GM23338 (cell line): Measurements from ENCODE around the gene RBFOX1. TPM values are rescaled to one million over a fixed set of nuclear protein-coding genes. Genes with fewer than 3 reads are reported as not detected.

Experiments
- ATAC-seq: fragments of 200-7000 bp; cut with Tn5 transposase; 3 replicates; pipeline ENCODE4 v1.9.1; 2020
- DNase-seq: peaks from one replicate; pipeline ENCODE4 v3.0.0-alpha.2; 2015; ENCODE audit warnings: low spot score
- H2AFZ ChIP-seq: fragments of 200-600 bp; sonication (generic); 2 replicates; pipeline ENCODE4 v1.8.0; 2016; ENCODE audit warnings: antibody characterized with exemption, mild to moderate bottlenecking, moderate library complexity
- H3F3A ChIP-seq: fragments of 200-600 bp; sonication (generic); replicated peaks from 2 replicates; pipeline ENCODE4 v1.8.0; 2017; ENCODE audit warnings: antibody characterized with exemption, mixed run types, low read depth
- H3K27ac ChIP-seq: fragments of 200-600 bp; sonication (generic); 2 replicates; pipeline ENCODE4 v1.6.1; 2016; ENCODE audit warnings: low read depth
- H3K27me3 ChIP-seq: fragments of 200-600 bp; sonication (generic); 2 replicates; pipeline ENCODE4 v1.8.0; 2016; ENCODE audit warnings: mild to moderate bottlenecking, mixed run types, moderate library complexity; ENCODE audit not compliant: insufficient read depth
- H3K36me3 ChIP-seq: fragments of 200-600 bp; sonication (generic); 2 replicates; pipeline ENCODE4 v1.8.0; 2016; ENCODE audit warnings: mild to moderate bottlenecking; ENCODE audit not compliant: insufficient read depth
- H3K4me1 ChIP-seq: fragments of 200-600 bp; sonication (generic); 2 replicates; pipeline ENCODE4 v1.8.0; 2016; ENCODE audit warnings: mild to moderate bottlenecking, moderate library complexity; ENCODE audit not compliant: insufficient read depth
- H3K4me2 ChIP-seq: fragments of 200-600 bp; sonication (generic); 2 replicates; pipeline ENCODE4 v1.7.1; 2017; ENCODE audit warnings: mixed run types
- H3K4me3 ChIP-seq: fragments of 200-600 bp; sonication (generic); 2 replicates; pipeline ENCODE4 v1.6.1; 2016; ENCODE audit warnings: mixed run types
- H3K79me2 ChIP-seq: fragments of 200-600 bp; sonication (generic); replicated peaks from 2 replicates; pipeline ENCODE4 v1.8.0; 2017; ENCODE audit warnings: mild to moderate bottlenecking; ENCODE audit not compliant: insufficient read depth
- H3K9me2 ChIP-seq: fragments of 200-600 bp; sonication (generic); 2 replicates; pipeline ENCODE4 v1.8.0; 2017; ENCODE audit not compliant: insufficient read depth
- H4K20me1 ChIP-seq: fragments of 200-600 bp; sonication (generic); replicated peaks from 2 replicates; pipeline ENCODE4 v1.8.0; 2017; ENCODE audit warnings: mild to moderate bottlenecking; ENCODE audit not compliant: insufficient read depth
- H3K27ac Mint-ChIP-seq: 2 replicates; pipeline ENCODE4 v1.8.0; 2020; ENCODE audit warnings: inconsistent platforms, mild to moderate bottlenecking, moderate library complexity, mixed read lengths
- H3K27me3 Mint-ChIP-seq: 3 replicates; pipeline ENCODE4 v1.8.0; 2022; ENCODE audit warnings: low read depth, mild to moderate bottlenecking, moderate library complexity, mixed read lengths, inconsistent platforms; ENCODE audit not compliant: insufficient read depth, poor library complexity
- H3K36me3 Mint-ChIP-seq: 3 replicates; pipeline ENCODE4 v1.8.0; 2021; ENCODE audit warnings: low read depth, mild to moderate bottlenecking, inconsistent platforms, moderate library complexity, mixed read lengths
- H3K4me1 Mint-ChIP-seq: 3 replicates; pipeline ENCODE4 v1.8.0; 2020; ENCODE audit warnings: mild to moderate bottlenecking, inconsistent platforms, mixed read lengths
- H3K4me3 Mint-ChIP-seq: 3 replicates; pipeline ENCODE4 v1.8.0; 2021; ENCODE audit warnings: moderate library complexity, mild to moderate bottlenecking, inconsistent platforms, mixed read lengths
- H3K9me3 Mint-ChIP-seq: 3 replicates; pipeline ENCODE4 v1.8.0; 2020; ENCODE audit warnings: moderate library complexity, mild to moderate bottlenecking, inconsistent platforms, mixed read lengths
- CREB1 ChIP-seq: fragments of 250-450 bp; sonication (Bioruptor Pico); IDR thresholded peaks from 2 replicates; pipeline ENCODE4 v1.5.0; 2020; ENCODE audit warnings: low read depth, mild to moderate bottlenecking, moderate library complexity
- ETS1 ChIP-seq: IDR thresholded peaks from 2 replicates; pipeline ENCODE4 v1.6.1; 2016; ENCODE audit warnings: antibody characterized with exemption
- EZH2 ChIP-seq: fragments of 200-600 bp; sonication (generic); IDR thresholded peaks from one replicate; pipeline ENCODE4 v1.8.0; 2017; ENCODE audit warnings: antibody characterized with exemption, mild to moderate bottlenecking, low read depth; ENCODE audit not compliant: unreplicated experiment
- EZH2phosphoT487 ChIP-seq: fragments of 200-600 bp; sonication (generic); IDR thresholded peaks from one replicate; pipeline ENCODE4 v1.8.1; 2018; ENCODE audit warnings: antibody characterized with exemption; ENCODE audit not compliant: unreplicated experiment
- JUNB ChIP-seq: IDR thresholded peaks from one replicate; pipeline ENCODE4 v1.6.1; 2016; ENCODE audit warnings: antibody characterized with exemption; ENCODE audit not compliant: unreplicated experiment
- NANOG ChIP-seq: IDR thresholded peaks from 2 replicates; pipeline ENCODE4 v1.6.1; 2016; ENCODE audit warnings: antibody characterized with exemption, borderline replicate concordance
- POLR2AphosphoS5 ChIP-seq: IDR thresholded peaks from 2 replicates; pipeline ENCODE4 v1.6.1; 2016; ENCODE audit warnings: antibody characterized with exemption, low read depth
- STAT1 ChIP-seq: IDR thresholded peaks from one replicate; pipeline ENCODE4 v1.6.1; 2016; ENCODE audit warnings: antibody characterized with exemption; ENCODE audit not compliant: unreplicated experiment
- ZNF114 ChIP-seq: fragments of 250-450 bp; sonication (Bioruptor Pico); IDR thresholded peaks from 2 replicates; pipeline ENCODE4 v1.5.0; 2020; ENCODE audit warnings: mild to moderate bottlenecking, moderate library complexity
- ZNF331 ChIP-seq: fragments of 250-450 bp; sonication (Bioruptor Pico); IDR thresholded peaks from 2 replicates; pipeline ENCODE4 v1.5.0; 2020; ENCODE audit warnings: low read depth, mild to moderate bottlenecking, moderate library complexity
- polyA plus RNA-seq: library from polyadenylated mRNA; unstranded; fragments of >200 nt; fragmentation: Nextera tagmentation; extraction: Ambion mirVana; gene quantifications from 2 replicates; pipeline ENCODE4 v1.2.1, GENCODE V29; 2016
- total RNA-seq: library from RNA; depleted of rRNA; stranded (reverse); fragments of >200 nt; shearing (Covaris generic); gene quantifications from 2 replicates; pipeline ENCODE4 v1.2.3, GENCODE V29; 2014
- TF ChIP-seq, protein P1 (sequence below), 2 experiments: fragments of 200-600 bp in 1 of 2; sonication (generic) in 1 of 2; conservative IDR thresholded peaks; 2 replicates each; pipeline versions ENCODE4 v1.5.1 to v1.6.1; 2016 to 2017; ENCODE audit warnings: antibody characterized with exemption in 2 of 2, low read depth in 2 of 2, mild to moderate bottlenecking in 2 of 2, moderate library complexity in 1 of 2
- TF ChIP-seq, protein P2 (sequence below): IDR thresholded peaks from one replicate; pipeline ENCODE4 v1.6.1; 2018; ENCODE audit warnings: antibody characterized with exemption; ENCODE audit not compliant: unreplicated experiment

Gene RBFOX1
- total and polyA plus RNA-seq, 2 experiments from 2014 or later, result 2.5 to 3.6 TPM

DNA sequence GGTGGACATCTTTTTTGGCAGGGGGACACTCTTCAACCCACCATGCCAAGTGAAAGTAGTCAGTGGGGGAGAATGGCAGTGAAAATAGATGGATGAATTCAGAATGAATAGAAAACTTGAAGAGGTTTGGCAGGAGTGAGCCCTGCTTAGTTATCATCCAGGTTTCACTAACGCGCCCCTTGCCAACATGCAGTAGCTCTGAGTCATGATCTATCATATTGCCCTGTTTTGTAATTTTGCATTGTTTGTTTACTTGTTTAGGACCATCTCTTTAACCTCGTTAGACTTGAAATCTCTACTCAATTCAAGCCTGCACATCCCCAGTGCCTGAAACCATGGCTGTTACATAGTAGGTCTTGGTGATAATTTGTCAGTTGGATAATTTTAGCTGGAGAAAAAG lies 116.7 kb downstream of the RBFOX1 start (continued):
- TF ChIP-seq, protein P1, sequence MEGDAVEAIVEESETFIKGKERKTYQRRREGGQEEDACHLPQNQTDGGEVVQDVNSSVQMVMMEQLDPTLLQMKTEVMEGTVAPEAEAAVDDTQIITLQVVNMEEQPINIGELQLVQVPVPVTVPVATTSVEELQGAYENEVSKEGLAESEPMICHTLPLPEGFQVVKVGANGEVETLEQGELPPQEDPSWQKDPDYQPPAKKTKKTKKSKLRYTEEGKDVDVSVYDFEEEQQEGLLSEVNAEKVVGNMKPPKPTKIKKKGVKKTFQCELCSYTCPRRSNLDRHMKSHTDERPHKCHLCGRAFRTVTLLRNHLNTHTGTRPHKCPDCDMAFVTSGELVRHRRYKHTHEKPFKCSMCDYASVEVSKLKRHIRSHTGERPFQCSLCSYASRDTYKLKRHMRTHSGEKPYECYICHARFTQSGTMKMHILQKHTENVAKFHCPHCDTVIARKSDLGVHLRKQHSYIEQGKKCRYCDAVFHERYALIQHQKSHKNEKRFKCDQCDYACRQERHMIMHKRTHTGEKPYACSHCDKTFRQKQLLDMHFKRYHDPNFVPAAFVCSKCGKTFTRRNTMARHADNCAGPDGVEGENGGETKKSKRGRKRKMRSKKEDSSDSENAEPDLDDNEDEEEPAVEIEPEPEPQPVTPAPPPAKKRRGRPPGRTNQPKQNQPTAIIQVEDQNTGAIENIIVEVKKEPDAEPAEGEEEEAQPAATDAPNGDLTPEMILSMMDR (conservative IDR thresholded peaks at IDR 0.05; ENCODE audit: low read depth in 2 of 2), result no peak
- no peak for TF ChIP-seq CREB1 (CRISPR knock-in tag)
- TF ChIP-seq ZNF114 (CRISPR knock-in tag), result no peak
- TF ChIP-seq EZH2, result no peak
- TF ChIP-seq POLR2AphosphoS5, result no peak
- no peak for TF ChIP-seq JUNB

- Mint-ChIP-seq H3K36me3 (peaks cover 5% of the 10 kb centered on the region; the same call in 1 of the 3 replicates), H3K27ac (no peak overlapping the region), H3K4me3 (no peak overlapping the region), H3K4me1 (peaks cover 36% of the 10 kb centered on the region), H3K27me3 (peaks cover 3% of the 10 kb centered on the region), H3K9me3 (peaks cover 9% of the 10 kb centered on the region; the same call in 2 of the 3 replicates)
- Histone ChIP-seq H3K27ac (no peak overlapping the region), H3K4me1 (no peaks in the 10 kb centered on the region), H3K36me3 (no peaks in the 10 kb centered on the region), H2AFZ (no peak overlapping the region), H3K4me2 (no peak overlapping the region), H3K4me3 (no peak overlapping the region), H3F3A (no peaks in the 10 kb centered on the region), H3K79me2 (no peaks in the 10 kb centered on the region), H3K9me2 (no peaks in the 10 kb centered on the region), H4K20me1 (no peaks in the 10 kb centered on the region), H3K27me3 (no peaks in the 10 kb centered on the region)
- no peak for DNase-seq
- no peak for ATAC-seq
- TF ChIP-seq ZNF331 (CRISPR knock-in tag), result no peak
- TF ChIP-seq ZNF114 (CRISPR knock-in tag), result no peak
- no peak for TF ChIP-seq ETS1
- no peak for TF ChIP-seq CREB1 (CRISPR knock-in tag)
- no peak for TF ChIP-seq EZH2phosphoT487
- TF ChIP-seq, protein P1 (conservative IDR thresholded peaks at IDR 0.05; ENCODE audit: low read depth in 2 of 2), result no peak
- TF ChIP-seq EZH2, result no peak
- TF ChIP-seq NANOG, result no peak
- TF ChIP-seq, protein P2, sequence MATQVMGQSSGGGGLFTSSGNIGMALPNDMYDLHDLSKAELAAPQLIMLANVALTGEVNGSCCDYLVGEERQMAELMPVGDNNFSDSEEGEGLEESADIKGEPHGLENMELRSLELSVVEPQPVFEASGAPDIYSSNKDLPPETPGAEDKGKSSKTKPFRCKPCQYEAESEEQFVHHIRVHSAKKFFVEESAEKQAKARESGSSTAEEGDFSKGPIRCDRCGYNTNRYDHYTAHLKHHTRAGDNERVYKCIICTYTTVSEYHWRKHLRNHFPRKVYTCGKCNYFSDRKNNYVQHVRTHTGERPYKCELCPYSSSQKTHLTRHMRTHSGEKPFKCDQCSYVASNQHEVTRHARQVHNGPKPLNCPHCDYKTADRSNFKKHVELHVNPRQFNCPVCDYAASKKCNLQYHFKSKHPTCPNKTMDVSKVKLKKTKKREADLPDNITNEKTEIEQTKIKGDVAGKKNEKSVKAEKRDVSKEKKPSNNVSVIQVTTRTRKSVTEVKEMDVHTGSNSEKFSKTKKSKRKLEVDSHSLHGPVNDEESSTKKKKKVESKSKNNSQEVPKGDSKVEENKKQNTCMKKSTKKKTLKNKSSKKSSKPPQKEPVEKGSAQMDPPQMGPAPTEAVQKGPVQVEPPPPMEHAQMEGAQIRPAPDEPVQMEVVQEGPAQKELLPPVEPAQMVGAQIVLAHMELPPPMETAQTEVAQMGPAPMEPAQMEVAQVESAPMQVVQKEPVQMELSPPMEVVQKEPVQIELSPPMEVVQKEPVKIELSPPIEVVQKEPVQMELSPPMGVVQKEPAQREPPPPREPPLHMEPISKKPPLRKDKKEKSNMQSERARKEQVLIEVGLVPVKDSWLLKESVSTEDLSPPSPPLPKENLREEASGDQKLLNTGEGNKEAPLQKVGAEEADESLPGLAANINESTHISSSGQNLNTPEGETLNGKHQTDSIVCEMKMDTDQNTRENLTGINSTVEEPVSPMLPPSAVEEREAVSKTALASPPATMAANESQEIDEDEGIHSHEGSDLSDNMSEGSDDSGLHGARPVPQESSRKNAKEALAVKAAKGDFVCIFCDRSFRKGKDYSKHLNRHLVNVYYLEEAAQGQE, result no peak
- TF ChIP-seq JUNB, result no peak
- TF ChIP-seq STAT1, result no peak
- no peak for TF ChIP-seq POLR2AphosphoS5
Measured at GRCh38 chr16:7449808-7450207, 117.2 kb downstream of the RBFOX1 start.
